Thyroid gland (tissue), 4 donors: Measurements from ENCODE around the gene FUNDC1. TPM values are rescaled to one million over a fixed set of nuclear protein-coding genes. Genes with fewer than 3 reads are reported as not detected.
A peak's percentile ranks its signal among the peaks of the same experiment; 100 is the strongest.

Source experiments
- DNase-seq, 2 donors: peaks; one replicate each; pipeline ENCODE4 v3.0.0-alpha.2; 2019
- H3K27ac ChIP-seq, 3 donors: fragments of 200-600 bp; sonication (generic); 1 replicate in 2 of 3; 2 replicates in 1 of 3; pipeline ENCODE4 v1.5.1; 2016 to 2019; ENCODE audit warnings: mild to moderate bottlenecking in 1 of 3, moderate library complexity in 1 of 3
- H3K27me3 ChIP-seq: fragments of 200-600 bp; sonication (generic); one replicate; pipeline ENCODE4 v1.5.1; 2019
- H3K36me3 ChIP-seq, 2 donors: fragments of 200-600 bp; sonication (generic); one replicate each; pipeline ENCODE4 v1.5.1; 2016 to 2019
- H3K4me1 ChIP-seq, 2 donors: fragments of 200-600 bp; sonication (generic); one replicate each; pipeline ENCODE4 v1.5.1; 2017 to 2019
- H3K4me3 ChIP-seq, 3 donors: fragments of 200-600 bp; sonication (generic); replicated peaks in 1 of 3; 1 replicate in 2 of 3; 2 replicates in 1 of 3; pipeline ENCODE4 v1.5.1; 2016; ENCODE audit warnings: mild to moderate bottlenecking in 1 of 3
- H3K9me3 ChIP-seq: fragments of 200-600 bp; sonication (generic); one replicate; pipeline ENCODE4 v1.5.1; 2017
- CTCF ChIP-seq, 6 experiments: fragments of 200-600 bp in 3 of 6; fragments of 450-650 bp in 3 of 6; sonication (generic) in 3 of 6; IDR thresholded peaks; one replicate each; pipeline ENCODE4 v1.5.1; 2016 to 2019; ENCODE audit warnings: antibody characterized with exemption in 6 of 6, mild to moderate bottlenecking in 2 of 6, inconsistent platforms in 1 of 6, moderate library complexity in 1 of 6
- POLR2A ChIP-seq, 2 donors: fragments of 450-650 bp; IDR thresholded peaks; one replicate each; pipeline ENCODE4 v1.6.1; 2017; ENCODE audit warnings: antibody characterized with exemption in 2 of 2, mild to moderate bottlenecking in 2 of 2, moderate library complexity in 1 of 2
- WGBS, 2 donors: methylation state at CpG; one replicate each; pipeline ENCODE4 v1.1.5; 2017; 5-methylcytosine and 5-hydroxymethylcytosine counted together
- intact Hi-C: fragments of 100-400 bp; cut with DNase I; formaldehyde crosslinking; loops from one replicate; pipeline ENCODE4 v1.15.1; 2023
- total RNA-seq, 4 donors: library from RNA; depleted of rRNA; stranded (reverse); fragments of >200 nt; gene quantifications; one replicate each; pipeline ENCODE4 v1.2.3, GENCODE V29; 2016

The FUNDC1 gene, protein sequence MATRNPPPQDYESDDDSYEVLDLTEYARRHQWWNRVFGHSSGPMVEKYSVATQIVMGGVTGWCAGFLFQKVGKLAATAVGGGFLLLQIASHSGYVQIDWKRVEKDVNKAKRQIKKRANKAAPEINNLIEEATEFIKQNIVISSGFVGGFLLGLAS
- total RNA-seq = 10 to 100 TPM; 10.4 to 15.6 (median 12.6) TPM

DNA sequence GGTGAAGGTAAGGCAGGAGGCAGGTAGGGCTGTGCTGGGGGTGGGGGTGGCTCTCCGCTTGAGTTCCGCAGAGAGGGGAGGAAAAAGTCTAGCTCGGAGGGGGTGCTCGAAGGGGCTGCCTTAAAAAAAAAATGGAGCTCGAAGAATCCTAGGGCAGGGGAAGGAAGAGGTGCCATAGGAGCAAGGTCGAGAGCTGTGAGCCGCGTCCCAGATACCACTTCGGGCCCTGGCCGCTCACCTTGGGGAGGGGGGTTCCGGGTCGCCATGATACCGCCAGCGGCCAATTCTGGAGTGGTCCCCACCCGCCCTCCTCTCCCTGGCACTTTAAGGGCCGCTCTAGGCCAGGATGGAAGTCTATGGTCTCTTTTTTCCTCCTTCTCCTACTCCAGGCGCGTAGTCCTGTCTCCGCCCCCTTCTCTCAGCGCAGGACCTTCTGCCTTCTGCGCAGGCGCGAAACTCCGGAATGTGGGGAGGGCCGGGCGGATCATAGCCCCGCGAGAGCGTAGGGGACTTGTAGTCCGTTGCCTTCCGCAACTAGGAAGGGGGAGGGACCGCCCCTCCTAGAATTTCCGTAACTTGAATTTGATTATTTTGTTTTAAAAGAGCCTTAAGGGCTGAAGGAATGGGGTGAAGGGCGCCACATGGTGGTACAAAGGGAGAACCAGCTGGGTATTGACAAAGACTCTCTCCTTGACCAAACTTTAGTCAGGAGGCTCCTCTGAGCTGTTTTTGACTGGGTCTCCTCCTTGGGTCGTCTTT, at the start of gene FUNDC1:
TSS of gene FUNDC1 (minus strand) at position 293 of the 759 bp plus-strand sequence. CDS start at position 266, 27 bp downstream.
- H3K4me1 ChIP-seq = peaks cover 4 to 6% of the 10 kb centered on the region in 2 donors
- TF ChIP-seq CTCF (IDR thresholded peaks at IDR 0.05) (peak in 3 of 6 experiments; percentile 17 to 49 (median 28)), POLR2A (IDR thresholded peaks at IDR 0.05) (peak in 1 of 2 donors; percentile 65)
- peak; percentile 91 to 93 for DNase-seq
- no peaks in the 10 kb centered on the region for H3K27me3 ChIP-seq
- WGBS, 2 donors = 0 to 1% methylated on average over 7 to 24 of the region's 35 CpGs
- intact Hi-C loops = no loop called here
- H3K9me3 ChIP-seq = no peaks in the 10 kb centered on the region
- peak within 1 kb of the TSS; percentile 8 to 56 (median 51) for H3K27ac ChIP-seq
- no peaks in the 10 kb centered on the region for H3K36me3 ChIP-seq
- peak within 1 kb of the TSS in 2 of 3 donors; percentile 49 to 69 for H3K4me3 ChIP-seq

- Histone ChIP-seq H3K9me3 (no peaks in the 10 kb centered on the region), H3K4me1 (no peaks in the 10 kb centered on the region), H3K27me3 (no peaks in the 10 kb centered on the region), H3K4me3 (no peak overlapping the region), H3K27ac (no peak overlapping the region), H3K36me3 (no peaks in the 10 kb centered on the region)
- 85 to 91% methylated on average over 3 of the region's 3 CpGs for WGBS, 2 donors
- intact Hi-C loops = no loop called here
- DNase-seq = no peak
- TF ChIP-seq CTCF (IDR thresholded peaks at IDR 0.05) (no peak), POLR2A (IDR thresholded peaks at IDR 0.05) (no peak)
Observed at GRCh38 chrX:44585866-44586265, 43.2 kb upstream of the FUNDC1 start.

- Histone ChIP-seq H3K36me3 (no peaks in the 10 kb centered on the region), H3K27me3 (no peaks in the 10 kb centered on the region), H3K4me1 (no peaks in the 10 kb centered on the region), H3K27ac (no peak overlapping the region), H3K4me3 (no peak overlapping the region), H3K9me3 (no peaks in the 10 kb centered on the region)
- no peak for TF ChIP-seq POLR2A (IDR thresholded peaks at IDR 0.05)
- no peak for TF ChIP-seq CTCF (IDR thresholded peaks at IDR 0.05)
- 86 to 94% methylated on average over 3 of the region's 3 CpGs for WGBS, 2 donors
- DNase-seq = no peak
- intact Hi-C loops = no loop called here
Observed at GRCh38 chrX:44580466-44580865, 37.8 kb upstream of the FUNDC1 start.

GRCh38 chrX:44572340-44572938, 29.8 kb upstream of the FUNDC1 start:
- intact Hi-C loops = no loop called here
- Histone ChIP-seq H3K27ac (no peak overlapping the region), H3K36me3 (no peaks in the 10 kb centered on the region), H3K27me3 (no peaks in the 10 kb centered on the region), H3K4me3 (no peak overlapping the region), H3K9me3 (no peaks in the 10 kb centered on the region), H3K4me1 (no peaks in the 10 kb centered on the region)
- no peak for TF ChIP-seq CTCF (IDR thresholded peaks at IDR 0.05)
- 89 to 95% methylated on average over 4 of the region's 4 CpGs for WGBS, 2 donors
- DNase-seq = no peak

- no peak for TF ChIP-seq CTCF (IDR thresholded peaks at IDR 0.05)
- no peak for TF ChIP-seq POLR2A (IDR thresholded peaks at IDR 0.05)
- H3K4me1 ChIP-seq = no peaks in the 10 kb centered on the region
- no peaks in the 10 kb centered on the region for H3K27me3 ChIP-seq
- H3K4me3 ChIP-seq = no peak overlapping the region
- DNase-seq = no peak
- H3K9me3 ChIP-seq = no peaks in the 10 kb centered on the region
- no peaks in the 10 kb centered on the region for H3K36me3 ChIP-seq
- intact Hi-C loops = no loop called here
- no peak overlapping the region for H3K27ac ChIP-seq
- WGBS, 2 donors = 74 to 86% methylated on average over 2 of the region's 2 CpGs
Observed at GRCh38 chrX:44570522-44570921, 27.9 kb upstream of the FUNDC1 start.
